ENCODE measurements around the gene SCRN1.

Gene SCRN1

GRCh38 chr7:29958667-29959358, 30.8 kb downstream of the SCRN1 start:
- Histone ChIP-seq H3K27ac (replicated peaks) (no peak overlapping the region), H3K27me3 (ENCODE audit: insufficient read depth, poor library complexity, severe bottlenecking) (no peaks in the 10 kb centered on the region), H3K4me3 (replicated peaks; ENCODE audit: insufficient read depth, low read length) (no peak overlapping the region)
- no peak for DNase-seq (ENCODE audit: low read depth in 1 of 2, low spot score in 1 of 2)
- TF ChIP-seq POLR2AphosphoS5 (IDR thresholded peaks at IDR 0.05; ENCODE audit: low read depth) (no peak), GABPA (IDR thresholded peaks at IDR 0.05; ENCODE audit: low read depth) (no peak), SPI1 (IDR thresholded peaks at IDR 0.05; ENCODE audit: borderline replicate concordance, low read depth) (no peak), REST (IDR thresholded peaks at IDR 0.05; ENCODE audit: insufficient replicate concordance, low read depth) (no peak)
- TF ChIP-seq, protein P1, sequence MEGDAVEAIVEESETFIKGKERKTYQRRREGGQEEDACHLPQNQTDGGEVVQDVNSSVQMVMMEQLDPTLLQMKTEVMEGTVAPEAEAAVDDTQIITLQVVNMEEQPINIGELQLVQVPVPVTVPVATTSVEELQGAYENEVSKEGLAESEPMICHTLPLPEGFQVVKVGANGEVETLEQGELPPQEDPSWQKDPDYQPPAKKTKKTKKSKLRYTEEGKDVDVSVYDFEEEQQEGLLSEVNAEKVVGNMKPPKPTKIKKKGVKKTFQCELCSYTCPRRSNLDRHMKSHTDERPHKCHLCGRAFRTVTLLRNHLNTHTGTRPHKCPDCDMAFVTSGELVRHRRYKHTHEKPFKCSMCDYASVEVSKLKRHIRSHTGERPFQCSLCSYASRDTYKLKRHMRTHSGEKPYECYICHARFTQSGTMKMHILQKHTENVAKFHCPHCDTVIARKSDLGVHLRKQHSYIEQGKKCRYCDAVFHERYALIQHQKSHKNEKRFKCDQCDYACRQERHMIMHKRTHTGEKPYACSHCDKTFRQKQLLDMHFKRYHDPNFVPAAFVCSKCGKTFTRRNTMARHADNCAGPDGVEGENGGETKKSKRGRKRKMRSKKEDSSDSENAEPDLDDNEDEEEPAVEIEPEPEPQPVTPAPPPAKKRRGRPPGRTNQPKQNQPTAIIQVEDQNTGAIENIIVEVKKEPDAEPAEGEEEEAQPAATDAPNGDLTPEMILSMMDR (IDR thresholded peaks at IDR 0.05; ENCODE audit: insufficient read depth, low read length) = no peak

- H3K27ac ChIP-seq (replicated peaks) = no peak overlapping the region
- TF ChIP-seq, protein P1 (IDR thresholded peaks at IDR 0.05; ENCODE audit: insufficient read depth, low read length) = no peak
- TF ChIP-seq REST (IDR thresholded peaks at IDR 0.05; ENCODE audit: insufficient replicate concordance, low read depth) = no peak
- no peak for TF ChIP-seq POLR2AphosphoS5 (IDR thresholded peaks at IDR 0.05; ENCODE audit: low read depth)
- no peak for TF ChIP-seq GABPA (IDR thresholded peaks at IDR 0.05; ENCODE audit: low read depth)
- TF ChIP-seq SPI1 (IDR thresholded peaks at IDR 0.05; ENCODE audit: borderline replicate concordance, low read depth) = no peak
- no peak for DNase-seq (ENCODE audit: low read depth in 1 of 2, low spot score in 1 of 2)
- H3K27me3 ChIP-seq (ENCODE audit: insufficient read depth, poor library complexity, severe bottlenecking) = no peaks in the 10 kb centered on the region
- no peak overlapping the region for H3K4me3 ChIP-seq (replicated peaks; ENCODE audit: insufficient read depth, low read length)
These were observed 31.9 kb downstream of the SCRN1 start for GRCh38 chr7:29957521-29958310.

GRCh38 chr7:29956487-29956836, 33.1 kb downstream of the SCRN1 start:
- H3K27me3 ChIP-seq (ENCODE audit: insufficient read depth, poor library complexity, severe bottlenecking) = no peaks in the 10 kb centered on the region
- no peak overlapping the region for H3K27ac ChIP-seq (replicated peaks)
- no peak overlapping the region for H3K4me3 ChIP-seq (replicated peaks; ENCODE audit: insufficient read depth, low read length)
- TF ChIP-seq SPI1 (IDR thresholded peaks at IDR 0.05; ENCODE audit: borderline replicate concordance, low read depth) (no peak), GABPA (IDR thresholded peaks at IDR 0.05; ENCODE audit: low read depth) (no peak), REST (IDR thresholded peaks at IDR 0.05; ENCODE audit: insufficient replicate concordance, low read depth) (no peak), POLR2AphosphoS5 (IDR thresholded peaks at IDR 0.05; ENCODE audit: low read depth) (no peak)
- TF ChIP-seq, protein P1 (IDR thresholded peaks at IDR 0.05; ENCODE audit: insufficient read depth, low read length) = no peak
- no peak for DNase-seq (ENCODE audit: low read depth in 1 of 2, low spot score in 1 of 2)
